IMR-90 (cell line): ENCODE data around the gene FITM1. TPM values are rescaled to one million over a fixed set of nuclear protein-coding genes. Genes with fewer than 3 reads are reported as not detected.
"Not testable (repeated sequence)": the region's sequence is repeated elsewhere in the genome, so short reads cannot be mapped to it uniquely, and the experiment has no call there.

Experiments
- ATAC-seq: fragments of 200-7000 bp; cut with Tn5 transposase; 2 replicates; pipeline ENCODE4 v1.9.1; 2020; ENCODE audit warnings: low read depth, mild to moderate bottlenecking, moderate library complexity
- BruUV-seq: library from RNA; stranded (reverse); fragments of 400-500 nt; replicated peaks from 2 replicates; lab custom pipeline; 2021; lab: Mats Ljungman, UMichigan
- CTCF ChIA-PET: fragments of 300-600 bp; formaldehyde crosslinking; extraction: SDS; loops from one replicate; lab custom pipeline; 2021; ENCODE audit warnings: antibody characterized with exemption; lab: Yijun Ruan, JAX
- POLR2A ChIA-PET: fragments of 300-600 bp; sonication (Branson Sonifier 250); formaldehyde crosslinking; loops from one replicate; lab custom pipeline; 2022; ENCODE audit warnings: antibody characterized with exemption; ENCODE audit not compliant: unreplicated experiment; lab: Charles Lee
- DNase-seq: peaks from one replicate; pipeline ENCODE4 v3.0.0; 2013
- H2AFZ ChIP-seq: replicated peaks from 2 replicates; pipeline ENCODE3; 2013; ENCODE audit warnings: low read length, mild to moderate bottlenecking; ENCODE audit not compliant: poor library complexity
- H2AK5ac ChIP-seq: 2 replicates; pipeline ENCODE4 v1.6.1; 2013; ENCODE audit warnings: low read depth, low read length, inconsistent platforms
- H2AK9ac ChIP-seq: replicated peaks from 2 replicates; pipeline ENCODE3; 2013; ENCODE audit warnings: mild to moderate bottlenecking, low read depth, low read length, moderate library complexity; ENCODE audit not compliant: poor library complexity
- H2BK120ac ChIP-seq: 2 replicates; pipeline ENCODE4 v1.6.1; 2013; ENCODE audit warnings: low read depth, low read length, inconsistent platforms
- H2BK15ac ChIP-seq: 3 replicates; pipeline ENCODE4 v1.6.1; 2013; ENCODE audit warnings: low read depth, low read length, inconsistent platforms
- H2BK20ac ChIP-seq: 2 replicates; pipeline ENCODE4 v1.6.1; 2013; ENCODE audit warnings: low read depth, mild to moderate bottlenecking, inconsistent platforms, low read length, moderate library complexity
- H2BK5ac ChIP-seq: 2 replicates; pipeline ENCODE4 v1.6.1; 2013; ENCODE audit warnings: mild to moderate bottlenecking, low read depth, low read length, inconsistent platforms; ENCODE audit not compliant: poor library complexity, severe bottlenecking
- H3K14ac ChIP-seq: replicated peaks from 2 replicates; pipeline ENCODE4 v1.6.1; 2013; ENCODE audit warnings: low read depth, low read length, inconsistent platforms
- H3K18ac ChIP-seq: 2 replicates; pipeline ENCODE4 v1.6.1; 2013; ENCODE audit warnings: low read depth, low read length, control low read depth
- H3K23ac ChIP-seq: 2 replicates; pipeline ENCODE4 v1.6.1; 2013; ENCODE audit warnings: low read depth, low read length, inconsistent platforms
- H3K27ac ChIP-seq: 2 replicates; pipeline ENCODE4 v1.5.1; 2013; ENCODE audit warnings: mild to moderate bottlenecking, control low read depth, low read length; ENCODE audit not compliant: insufficient read depth
- H3K27me3 ChIP-seq: 2 replicates; pipeline ENCODE4 v1.6.1; 2013; ENCODE audit warnings: low read length; ENCODE audit not compliant: control insufficient read depth, insufficient read depth
- H3K36me3 ChIP-seq: 2 replicates; pipeline ENCODE4 v1.6.1; 2013; ENCODE audit warnings: low read length, mixed read lengths; ENCODE audit not compliant: control insufficient read depth, insufficient read depth
- H3K4ac ChIP-seq: 2 replicates; pipeline ENCODE4 v1.6.1; 2013; ENCODE audit warnings: low read depth, low read length, inconsistent platforms
- H3K4me1 ChIP-seq: 2 replicates; pipeline ENCODE4 v1.6.1; 2013; ENCODE audit warnings: low read length, mixed read lengths; ENCODE audit not compliant: control insufficient read depth, insufficient read depth
- H3K4me2 ChIP-seq: 2 replicates; pipeline ENCODE4 v1.6.1; 2013; ENCODE audit warnings: low read depth, mild to moderate bottlenecking, control low read depth, low read length, moderate library complexity
- H3K4me3 ChIP-seq: 2 replicates; pipeline ENCODE4 v1.5.1; 2013; ENCODE audit warnings: low read depth, mild to moderate bottlenecking, control low read depth, low read length, moderate library complexity; ENCODE audit not compliant: insufficient read depth
- H3K56ac ChIP-seq: 2 replicates; pipeline ENCODE4 v1.6.1; 2013; ENCODE audit warnings: low read length, inconsistent platforms; ENCODE audit not compliant: insufficient read depth; ENCODE audit errors: extremely low read depth
- H3K79me1 ChIP-seq, 2 experiments: 2 replicates each; pipeline ENCODE4 v1.6.1; 2013; ENCODE audit warnings: low read length in 2 of 2, inconsistent platforms in 1 of 2, low read depth in 1 of 2
- H3K9ac ChIP-seq: 2 replicates; pipeline ENCODE4 v1.6.1; 2013; ENCODE audit warnings: low read depth, low read length, control low read depth
- H3K9me1 ChIP-seq: 2 replicates; pipeline ENCODE4 v1.6.1; 2013; ENCODE audit warnings: low read length, inconsistent platforms; ENCODE audit not compliant: insufficient read depth
- H3K9me3 ChIP-seq: 2 replicates; pipeline ENCODE4 v1.6.1; 2013; ENCODE audit warnings: low read length; ENCODE audit not compliant: control insufficient read depth, insufficient read depth
- H4K20me1 ChIP-seq: 2 replicates; pipeline ENCODE4 v1.6.1; 2013; ENCODE audit warnings: low read length, inconsistent platforms; ENCODE audit not compliant: insufficient read depth
- H4K5ac ChIP-seq: 2 replicates; pipeline ENCODE4 v1.6.1; 2013; ENCODE audit warnings: mild to moderate bottlenecking, low read depth, low read length, control low read depth
- H4K8ac ChIP-seq, 2 experiments: 2 replicates each; pipeline ENCODE4 v1.6.1; 2013; ENCODE audit warnings: low read depth in 2 of 2, low read length in 2 of 2, control low read depth in 1 of 2, inconsistent platforms in 1 of 2
- H4K91ac ChIP-seq: 2 replicates; pipeline ENCODE4 v1.6.1; 2013; ENCODE audit warnings: low read depth, low read length, inconsistent platforms; ENCODE audit not compliant: insufficient read depth
- WGBS, 2 experiments: methylation state at CpG; one replicate each; pipeline versions ENCODE4 v1.1.5 to v1.1.7; 2013; ENCODE audit warnings: missing lambda C conversion rate in 2 of 2; ENCODE audit not compliant: insufficient read length in 1 of 2; ENCODE audit errors: extremely low coverage in 2 of 2; 5-methylcytosine and 5-hydroxymethylcytosine counted together
- dilution Hi-C: fragments of 300-500 bp; cut with HindIII; formaldehyde crosslinking; loops from one replicate; pipeline ENCODE4 v1.14.3; 2018; ENCODE audit warnings: low sequenced_read_pairs; ENCODE audit not compliant: unreplicated experiment
- in situ Hi-C: fragments of 300-500 bp; cut with MboI; formaldehyde crosslinking; loops from 3 replicates; pipeline ENCODE4 v1.14.3; 2019; ENCODE audit warnings: low sequenced_read_pairs, inconsistent platforms, mixed read lengths
- intact Hi-C: fragments of 100-400 bp; cut with micrococcal nuclease; formaldehyde crosslinking; loops from 2 replicates; pipeline ENCODE4 v1.10.0; 2022
- polyA plus RNA-seq, 3 experiments: library from polyadenylated mRNA; depleted of rRNA; stranded (reverse); fragments of >200 nt; gene quantifications; 2 replicates each; pipeline ENCODE4 v1.2.3, GENCODE V29; 2012; ENCODE audit warnings: low replicate concordance in 1 of 3
- total RNA-seq: library from RNA; depleted of rRNA; stranded (reverse); fragments of >200 nt; gene quantifications from 2 replicates; pipeline ENCODE4 v1.2.3, GENCODE V29; 2012

Gene FITM1
- total and polyA plus RNA-seq, 2 of the 4 experiments (the other 2 are of a cell fraction), result not detected

- dilution Hi-C loops, H3K4me2 ChIP-seq, H3K4me3 ChIP-seq, H3K9me1 ChIP-seq, H3K4me1 ChIP-seq, H3K9ac ChIP-seq, H4K20me1 ChIP-seq, DNase-seq, H3K4ac ChIP-seq, H3K27ac ChIP-seq, BruUV-seq, H4K5ac ChIP-seq, H2BK15ac ChIP-seq, H3K27me3 ChIP-seq, POLR2A ChIA-PET, H2AFZ ChIP-seq, H3K56ac ChIP-seq, H2BK5ac ChIP-seq, H4K8ac ChIP-seq, H3K9me3 ChIP-seq, H2AK5ac ChIP-seq, H4K91ac ChIP-seq, ATAC-seq, H3K79me1 ChIP-seq, H2BK20ac ChIP-seq, intact Hi-C loops, H3K23ac ChIP-seq, in situ Hi-C loops, H3K14ac ChIP-seq, H2BK120ac ChIP-seq, H3K18ac ChIP-seq, H2AK9ac ChIP-seq: not testable (repeated sequence)
- 100% methylated on average over 1 of the region's 8 CpGs; no CpG with 5 or more reads in 1 of the 2 experiments for WGBS, 2 experiments
- H3K36me3 ChIP-seq, result peaks cover 21% of the 10 kb centered on the region
- CTCF ChIA-PET, result interaction anchor here (0.6 to 1.1 kb wide), 3 partner anchors 9 to 627 kb away, joined by 3 read pairs; partner anchors contain the start of genes DCAF11 and NRL
These were observed 24.7 kb upstream of the FITM1 start for GRCh38 chr14:24105609-24106239.
